ENCODE measurements around the gene SEC14L2.
"Not testable (repeated sequence)": the region's sequence is repeated elsewhere in the genome, so short reads cannot be mapped to it uniquely, and the experiment has no call there.

SEC14L2 gene

GRCh38 chr22:30455075-30455840, 58.4 kb downstream of the SEC14L2 start:
- no peak for DNase-seq (ENCODE audit: low read depth)

DNA sequence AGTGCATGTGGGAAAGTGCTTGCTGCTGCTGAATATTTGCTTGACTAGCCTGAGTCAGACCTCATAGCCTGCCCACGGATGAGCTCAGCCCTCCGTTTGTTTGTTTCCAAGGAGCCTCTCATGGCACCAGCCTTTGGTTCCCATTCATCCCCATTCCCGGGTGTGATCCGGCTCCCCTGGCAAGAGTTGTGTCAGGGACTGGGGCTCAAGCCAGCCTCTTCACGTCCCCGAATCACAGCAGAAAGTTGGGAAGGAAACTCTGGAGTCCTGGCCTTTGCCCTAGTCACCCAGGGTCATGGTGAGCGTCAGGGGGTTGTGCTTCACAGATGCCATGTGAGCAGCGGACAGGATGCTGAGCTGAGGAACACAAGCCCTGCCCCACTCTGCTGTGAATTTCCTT, 61.2 kb downstream of the SEC14L2 start:
- no peak for DNase-seq (ENCODE audit: low read depth)

- no peak for DNase-seq (ENCODE audit: low read depth)
Measured at GRCh38 chr22:30459181-30460052, 62.6 kb downstream of the SEC14L2 start.

- DNase-seq (ENCODE audit: low read depth): no peak
Measured at GRCh38 chr22:30460147-30460546, 63.3 kb downstream of the SEC14L2 start.

GRCh38 chr22:30460555-30460954, 63.7 kb downstream of the SEC14L2 start:
- DNase-seq (ENCODE audit: low read depth): not testable (repeated sequence)

GRCh38 chr22:30469165-30469564, 72.3 kb downstream of the SEC14L2 start:
- no peak for DNase-seq (ENCODE audit: low read depth)

DNA sequence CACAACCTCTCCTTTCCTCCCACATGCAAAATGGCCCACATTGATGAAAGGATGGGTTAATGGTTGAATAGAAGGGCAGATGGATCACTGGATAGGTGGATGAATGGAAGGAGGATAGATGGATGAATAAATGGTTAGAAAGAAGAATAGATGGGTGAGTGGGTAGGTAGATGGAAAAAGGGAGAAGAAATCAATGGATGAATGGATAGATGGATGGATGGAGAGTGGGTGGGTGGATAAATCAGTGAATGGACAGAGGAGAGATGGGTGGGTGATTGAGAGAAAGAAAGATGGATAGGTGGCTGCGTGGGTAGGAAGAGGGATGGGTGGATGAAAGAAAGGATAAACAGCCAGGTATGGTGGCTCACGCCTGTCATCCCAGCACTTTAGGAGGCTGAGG, 73.8 kb downstream of the SEC14L2 start:
- no peak for DNase-seq (ENCODE audit: low read depth)

GRCh38 chr22:30471616-30472318, 74.9 kb downstream of the SEC14L2 start, which contains the start of gene SEC14L3:
SEC14L3 (minus strand) TSS chr22:30472017; CDS start chr22:30471958, 59 bp downstream.
- DNase-seq (ENCODE audit: low read depth): no peak

GRCh38 chr22:30472994-30473720, 76.3 kb downstream of the SEC14L2 start:
- no peak for DNase-seq (ENCODE audit: low read depth)

DNA sequence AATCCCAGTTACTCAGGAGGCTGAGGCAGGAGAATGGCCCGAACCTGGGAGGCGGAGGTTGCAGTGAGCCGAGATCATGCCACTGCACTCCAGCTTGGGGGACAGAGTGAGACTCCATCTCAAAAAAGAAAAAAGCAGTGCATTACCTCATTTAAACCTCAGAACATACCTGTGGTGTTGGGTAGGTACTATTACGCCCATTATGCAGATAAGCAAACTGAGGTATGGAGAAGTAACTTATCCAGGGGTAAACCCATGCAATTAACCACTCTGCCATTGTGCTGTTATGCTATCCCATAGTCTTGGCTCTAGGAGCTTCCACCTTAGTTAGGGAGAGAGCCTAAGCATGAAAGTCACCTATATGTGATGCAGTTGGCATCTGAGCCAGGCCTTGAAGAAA, 77.3 kb downstream of the SEC14L2 start:
- no peak for DNase-seq (ENCODE audit: low read depth)
